ENCODE data around the gene EXT2. TPM values are rescaled to one million over a fixed set of nuclear protein-coding genes. Genes with fewer than 3 reads are reported as not detected.

The EXT2 gene
- total and polyA plus RNA-seq, 2 experiments from 2014 or later, result 44.1 to 53.1 TPM

GRCh38 chr11:44096360-44097185 lies 1.1 kb downstream of the EXT2 start:
- peak in 1 of 2 donors; percentile 27 for DNase-seq (ENCODE audit: low read depth in 1 of 2, low spot score in 1 of 2)
- Histone ChIP-seq H3K4me1 (ENCODE audit: low read depth) (no peaks in the 10 kb centered on the region), H3K36me3 (no peaks in the 10 kb centered on the region), H3K27me3 (no peaks in the 10 kb centered on the region), H3K27ac (peak overlapping the region; percentile 86), H3K4me3 (peak overlapping the region; percentile 71), H3K9me3 (ENCODE audit: low read depth) (no peaks in the 10 kb centered on the region)
- TF ChIP-seq CTCF (IDR thresholded peaks at IDR 0.05; ENCODE audit: low read depth, low read length), result no peak

GRCh38 chr11:44097821-44098220 lies 2.3 kb downstream of the EXT2 start:
- Histone ChIP-seq H3K36me3 (no peaks in the 10 kb centered on the region), H3K27ac (no peak overlapping the region), H3K9me3 (ENCODE audit: low read depth) (no peaks in the 10 kb centered on the region), H3K4me3 (no peak overlapping the region), H3K27me3 (no peaks in the 10 kb centered on the region), H3K4me1 (ENCODE audit: low read depth) (no peaks in the 10 kb centered on the region)
- no peak for DNase-seq (ENCODE audit: low read depth in 1 of 2, low spot score in 1 of 2)
- TF ChIP-seq CTCF (IDR thresholded peaks at IDR 0.05; ENCODE audit: low read depth, low read length), result no peak

GRCh38 chr11:44101098-44101497 lies 5.6 kb downstream of the EXT2 start:
- Histone ChIP-seq H3K4me3 (no peak overlapping the region), H3K4me1 (ENCODE audit: low read depth) (no peaks in the 10 kb centered on the region), H3K27ac (no peak overlapping the region), H3K27me3 (no peaks in the 10 kb centered on the region), H3K36me3 (no peaks in the 10 kb centered on the region), H3K9me3 (ENCODE audit: low read depth) (no peaks in the 10 kb centered on the region)
- no peak for DNase-seq (ENCODE audit: low read depth in 1 of 2, low spot score in 1 of 2)
- no peak for TF ChIP-seq CTCF (IDR thresholded peaks at IDR 0.05; ENCODE audit: low read depth, low read length)

GRCh38 chr11:44104481-44105294 lies 9.2 kb downstream of the EXT2 start:
- peak in 1 of 2 donors; percentile 78 for DNase-seq (ENCODE audit: low read depth in 1 of 2, low spot score in 1 of 2)
- no peak overlapping the region for H3K27ac ChIP-seq

GRCh38 chr11:44108260-44108659 lies 12.8 kb downstream of the EXT2 start:
- Histone ChIP-seq H3K4me1 (ENCODE audit: low read depth) (no peaks in the 10 kb centered on the region), H3K27ac (no peak overlapping the region), H3K4me3 (no peak overlapping the region), H3K9me3 (ENCODE audit: low read depth) (no peaks in the 10 kb centered on the region), H3K36me3 (peaks cover 14% of the 10 kb centered on the region), H3K27me3 (no peaks in the 10 kb centered on the region)
- no peak for DNase-seq (ENCODE audit: low read depth in 1 of 2, low spot score in 1 of 2)
- no peak for TF ChIP-seq CTCF (IDR thresholded peaks at IDR 0.05; ENCODE audit: low read depth, low read length)

More at GRCh38 chr11:44104481-44105294, 9.2 kb downstream of the EXT2 start:
- peak; percentile 25 for TF ChIP-seq CTCF (IDR thresholded peaks at IDR 0.05; ENCODE audit: low read depth, low read length)
- Histone ChIP-seq H3K27me3 (no peaks in the 10 kb centered on the region), H3K36me3 (peaks cover 14% of the 10 kb centered on the region), H3K4me1 (ENCODE audit: low read depth) (no peaks in the 10 kb centered on the region), H3K9me3 (ENCODE audit: low read depth) (no peaks in the 10 kb centered on the region), H3K4me3 (no peak overlapping the region)

All from cardiac muscle cell (in vitro differentiated cells and primary cell).